Psoas muscle (tissue), 8 donors: Measurements from ENCODE around the gene LTO1. TPM values are rescaled to one million over a fixed set of nuclear protein-coding genes. Genes with fewer than 3 reads are reported as not detected.
A peak's percentile ranks its signal among the peaks of the same experiment; 100 is the strongest.

Experiments used
- ATAC-seq, 4 donors: fragments of 200-7000 bp; cut with Tn5 transposase; one replicate each; pipeline ENCODE4 v1.9.1; 2020; ENCODE audit warnings: moderate library complexity in 3 of 4, mild to moderate bottlenecking in 2 of 4
- DNase-seq, 2 donors: peaks; one replicate each; pipeline ENCODE4 v3.0.0-alpha.2; 2020
- H3K27ac ChIP-seq: fragments of 200-600 bp; one replicate; pipeline ENCODE4 v1.8.0; 2022
- H3K27me3 ChIP-seq, 3 donors: fragments of 200-600 bp in 1 of 3; one replicate each; pipeline versions ENCODE4 v1.6.1 to v1.8.0; 2013 to 2022; ENCODE audit warnings: low read length in 2 of 3, mild to moderate bottlenecking in 2 of 3, moderate library complexity in 1 of 3; ENCODE audit not compliant: insufficient read depth in 3 of 3
- H3K36me3 ChIP-seq, 2 donors: fragments of 200-600 bp in 1 of 2; one replicate each; pipeline versions ENCODE4 v1.6.1 to v1.8.0; 2013 to 2022; ENCODE audit warnings: low read depth in 1 of 2, mild to moderate bottlenecking in 1 of 2, moderate library complexity in 1 of 2; ENCODE audit not compliant: insufficient read depth in 1 of 2
- H3K4me1 ChIP-seq: fragments of 200-600 bp; one replicate; pipeline ENCODE4 v1.8.0; 2022
- H3K4me3 ChIP-seq: fragments of 200-600 bp; one replicate; pipeline ENCODE4 v1.8.0; 2022; ENCODE audit warnings: mild to moderate bottlenecking
- H3K9me3 ChIP-seq: fragments of 200-600 bp; one replicate; pipeline ENCODE4 v1.8.0; 2022
- CTCF ChIP-seq: fragments of 200-600 bp; IDR thresholded peaks from one replicate; pipeline ENCODE4 v1.8.0; 2022; ENCODE audit warnings: antibody characterized with exemption
- WGBS, 3 donors: extraction: QIAGEN DNeasy Blood & Tissue Kit; methylation state at CpG; one replicate each; pipeline versions ENCODE4 v1.1.6 to v1.1.7; 2013; 5-methylcytosine and 5-hydroxymethylcytosine counted together
- intact Hi-C, 2 donors: fragments of 100-400 bp; cut with DNase I; formaldehyde crosslinking; loops; one replicate each; pipeline versions ENCODE4 v1.11.0 to v1.14.2; 2022
- polyA plus RNA-seq, 3 donors: library from polyadenylated mRNA; stranded (reverse); fragments of 200-250 nt; gene quantifications; one replicate each; pipeline ENCODE4 v1.2.3, GENCODE V29; 2013
- total RNA-seq, 4 donors: library from RNA; stranded (reverse); fragmentation: NEBNext Ultra II Directional in 2 of 4; extraction: Animal tissue kit (Norgen Biotek cat#: 25700) in 2 of 4; gene quantifications; one replicate each; pipeline versions ENCODE4 v1.2.1 to v1.2.4, GENCODE V29; 2021 to 2023
- donor health status: healthy with polysubstance abuse.
- donor health status: DM: no; HTN: no; CAD: no; lungs with moderate emphysema.
- donor health status: Bipolar disorder and iron deficiency.
- donor health status: healthy.
- donor health status: DM: yes; HTN: yes; CAD: no.
- donor health status: DM: no; HTN: no; CAD: no.
- donor health status: DM: no; HTN: no; CAD: no.
- donor health status: DM: yes; HTN: yes; CAD: no.

Gene LTO1
- total and polyA plus RNA-seq, 7 donors = 8.5 to 28.1 (median 9.2) TPM

GRCh38 chr11:69647761-69648497, 27.2 kb downstream of the LTO1 start:
- no peaks in the 10 kb centered on the region for H3K9me3 ChIP-seq
- peaks cover 0 to 7% of the 10 kb centered on the region in 2 donors for H3K36me3 ChIP-seq
- H3K27me3 ChIP-seq = peaks cover 0 to 31% (median 0%) of the 10 kb centered on the region in 3 donors
- intact Hi-C loops = loop anchor here in 1 of 2 donors (10.0 kb wide), 1 partner anchor 353 kb away; the partner anchor contains the start of gene MYEOV
- no peak overlapping the region for H3K27ac ChIP-seq
- no peaks in the 10 kb centered on the region for H3K4me1 ChIP-seq
- no peak for TF ChIP-seq CTCF
- 78 to 92% (median 89%) methylated on average over 28 of the region's 28 CpGs for WGBS, 3 donors
- H3K4me3 ChIP-seq = no peak overlapping the region
- ATAC-seq = no peak
- DNase-seq = peak in 1 of 2 donors; percentile 40

GRCh38 chr11:69647390-69647748, 27.8 kb downstream of the LTO1 start:
- no peak for DNase-seq
- no peaks in the 10 kb centered on the region for H3K4me1 ChIP-seq
- peaks cover 0 to 2% of the 10 kb centered on the region in 2 donors for H3K36me3 ChIP-seq
- intact Hi-C loops = loop anchor here in 1 of 2 donors (10.0 kb wide), 1 partner anchor 353 kb away; the partner anchor contains the start of gene MYEOV
- ATAC-seq = no peak
- whole genome bisulfite sequencing, 3 donors = 75 to 86% (median 81%) methylated on average over 11 of the region's 11 CpGs
- no peak for TF ChIP-seq CTCF
- no peak overlapping the region for H3K4me3 ChIP-seq
- peaks cover 0 to 36% (median 4%) of the 10 kb centered on the region in 3 donors for H3K27me3 ChIP-seq
- no peaks in the 10 kb centered on the region for H3K9me3 ChIP-seq
- H3K27ac ChIP-seq = no peak overlapping the region

GRCh38 chr11:69646493-69647389, 28.4 kb downstream of the LTO1 start:
- ATAC-seq (no peak), DNase-seq (no peak)
- WGBS, 3 donors = 79 to 82% (median 81%) methylated on average over 30 to 32 of the region's 32 CpGs
- Histone ChIP-seq H3K9me3 (no peaks in the 10 kb centered on the region), H3K4me3 (no peak overlapping the region), H3K4me1 (no peaks in the 10 kb centered on the region), H3K36me3 (no peaks in the 10 kb centered on the region), H3K27ac (no peak overlapping the region), H3K27me3 (peaks cover 0 to 42% (median 7%) of the 10 kb centered on the region in 3 donors)
- intact Hi-C loops = loop anchor here in 1 of 2 donors (10.0 kb wide), 1 partner anchor 352 kb away; the partner anchor contains the start of gene MYEOV
- TF ChIP-seq CTCF = no peak

- peaks cover 0 to 50% (median 12%) of the 10 kb centered on the region in 3 donors for H3K27me3 ChIP-seq
- no peaks in the 10 kb centered on the region for H3K9me3 ChIP-seq
- H3K36me3 ChIP-seq = no peaks in the 10 kb centered on the region
- intact Hi-C loops = loop anchor here in 1 of 2 donors (10.0 kb wide), 1 partner anchor 351 kb away; the partner anchor contains the start of gene MYEOV
- TF ChIP-seq CTCF = no peak
- H3K27ac ChIP-seq = no peak overlapping the region
- H3K4me1 ChIP-seq = peaks cover 1% of the 10 kb centered on the region
- ATAC-seq (no peak), DNase-seq (no peak)
- WGBS, 3 donors = 76 to 81% (median 80%) methylated on average over 30 of the region's 30 CpGs
- no peak overlapping the region for H3K4me3 ChIP-seq
These were observed 29.2 kb downstream of the LTO1 start for GRCh38 chr11:69645801-69646492.
